GM15510 (cell line): ENCODE results near the gene BANP.

Source experiments
- POLR2A ChIP-seq: IDR thresholded peaks from 3 replicates; pipeline ENCODE4 v1.6.1; 2011; ENCODE audit warnings: borderline replicate concordance; ENCODE audit not compliant: insufficient read length; ENCODE audit errors: extremely low read depth

BANP gene

GRCh38 chr16:87929986-87930385, 21.2 kb upstream of the BANP start:
- no peak for TF ChIP-seq POLR2A

GRCh38 chr16:87930456-87930855, 20.8 kb upstream of the BANP start:
- TF ChIP-seq POLR2A, result no peak

GRCh38 chr16:87931504-87931903, 19.7 kb upstream of the BANP start:
- no peak for TF ChIP-seq POLR2A

DNA sequence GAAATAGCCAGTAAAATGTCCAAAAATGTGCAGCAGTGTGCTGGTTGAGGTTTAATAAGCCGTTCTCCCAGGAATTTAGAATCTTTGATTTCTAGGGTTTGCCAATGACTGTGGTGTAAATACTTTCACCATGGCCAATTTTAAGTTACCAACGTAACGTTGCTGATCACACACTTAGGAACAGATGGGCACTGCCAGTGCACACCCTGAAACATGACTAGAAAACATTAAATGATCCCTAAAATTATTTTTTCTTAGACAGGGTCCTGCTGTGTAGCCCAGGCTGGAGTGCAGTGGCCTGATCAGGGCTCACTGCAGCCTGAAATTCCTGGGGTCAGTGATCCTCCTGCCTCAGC, 18.1 kb upstream of the BANP start:
- no peak for TF ChIP-seq POLR2A

DNA sequence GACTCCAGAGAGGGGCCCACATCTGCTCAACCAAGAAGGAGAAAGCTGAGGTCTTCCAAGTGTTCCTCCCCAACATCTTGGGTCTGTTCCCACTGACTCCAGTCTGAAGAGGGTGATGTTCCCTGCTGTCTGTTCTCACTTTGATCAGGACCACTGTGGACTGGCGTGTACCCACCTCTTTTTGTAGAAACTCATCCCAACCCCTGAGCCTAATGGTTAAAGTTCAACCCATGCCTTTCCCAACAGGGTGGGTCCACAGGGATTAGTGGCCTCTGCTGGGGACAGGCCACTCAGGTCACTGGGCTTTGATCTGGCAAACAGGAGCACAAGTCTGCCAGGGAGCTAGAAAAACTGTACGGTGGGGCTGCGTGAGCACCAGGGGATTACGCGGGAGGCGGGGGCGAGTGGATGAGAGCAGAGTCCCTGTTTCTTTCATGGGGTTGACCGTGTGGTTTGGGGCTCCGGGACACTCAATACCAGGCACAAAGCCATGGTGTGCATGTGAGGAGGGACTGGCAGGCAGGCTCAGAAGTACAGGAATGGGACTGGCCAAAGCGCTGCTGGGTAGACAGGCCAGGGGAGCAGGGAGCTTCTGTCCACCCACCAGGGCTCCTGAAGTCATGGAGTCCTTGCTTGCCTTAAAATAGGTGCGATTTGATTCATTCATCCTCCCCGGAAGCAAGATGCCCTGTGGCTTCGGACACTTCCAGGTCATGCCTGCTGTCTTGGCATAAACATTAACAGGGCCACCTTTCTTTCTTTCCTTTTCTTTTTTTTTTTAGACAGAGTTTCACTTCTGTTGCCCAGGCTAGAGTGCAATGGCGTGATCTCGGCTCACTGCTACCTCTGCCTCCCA, 14.6 kb upstream of the BANP start, which contains the start of gene CA5A:
TSS of gene CA5A (minus strand) at position 155 of the 856 bp plus-strand sequence. CDS start at position 76, 79 bp downstream.
- TF ChIP-seq POLR2A, result no peak

DNA sequence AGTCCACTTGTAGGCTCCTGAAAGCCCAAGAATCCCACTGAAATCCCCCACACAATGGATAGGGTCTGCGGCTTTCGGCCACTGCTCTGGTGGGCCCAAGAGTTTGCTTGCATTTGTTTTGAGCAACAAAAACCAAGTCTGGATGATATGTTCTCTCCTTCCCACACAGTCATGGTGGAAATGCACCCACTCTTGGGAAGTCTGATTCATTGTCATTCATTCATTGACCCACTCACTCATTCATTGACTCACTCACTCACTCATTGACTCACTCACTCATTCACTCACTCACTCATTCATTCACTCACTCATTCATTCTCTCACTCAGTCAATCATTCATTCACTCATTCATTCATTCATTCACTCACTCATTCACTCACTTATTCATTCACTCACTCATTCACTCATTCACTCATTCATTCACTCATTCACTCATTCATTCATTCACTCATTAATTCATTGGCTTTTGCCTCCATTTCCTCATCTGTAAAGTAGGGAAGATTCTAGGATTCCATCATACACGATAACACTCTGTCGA, 12.8 kb upstream of the BANP start:
- TF ChIP-seq POLR2A, result no peak

- TF ChIP-seq POLR2A, result no peak
Observed at GRCh38 chr16:87939562-87940423, 11.4 kb upstream of the BANP start.

DNA sequence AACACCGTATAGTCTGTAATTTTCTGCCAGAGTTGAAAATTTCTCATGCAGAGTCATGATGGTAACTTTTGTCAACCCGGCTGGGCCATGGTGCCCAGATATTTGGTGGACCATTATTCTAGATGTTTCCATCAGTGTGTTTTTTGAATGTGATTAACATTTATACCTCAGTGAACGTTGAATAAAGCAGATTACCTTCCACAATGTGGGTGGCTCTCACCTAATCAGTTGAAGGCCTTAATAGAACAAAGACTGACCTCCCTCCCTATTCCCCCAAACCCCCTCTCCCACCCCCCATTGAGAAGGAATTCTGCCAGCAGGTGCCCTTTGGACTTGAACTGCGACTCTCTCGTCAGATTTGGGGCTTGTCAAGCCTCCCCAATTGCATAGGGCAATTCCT, 8.6 kb upstream of the BANP start:
- no peak for TF ChIP-seq POLR2A

GRCh38 chr16:87945351-87946042, 5.7 kb upstream of the BANP start:
- TF ChIP-seq POLR2A, result no peak

GRCh38 chr16:87946596-87947347, 4.5 kb upstream of the BANP start:
- no peak for TF ChIP-seq POLR2A

DNA sequence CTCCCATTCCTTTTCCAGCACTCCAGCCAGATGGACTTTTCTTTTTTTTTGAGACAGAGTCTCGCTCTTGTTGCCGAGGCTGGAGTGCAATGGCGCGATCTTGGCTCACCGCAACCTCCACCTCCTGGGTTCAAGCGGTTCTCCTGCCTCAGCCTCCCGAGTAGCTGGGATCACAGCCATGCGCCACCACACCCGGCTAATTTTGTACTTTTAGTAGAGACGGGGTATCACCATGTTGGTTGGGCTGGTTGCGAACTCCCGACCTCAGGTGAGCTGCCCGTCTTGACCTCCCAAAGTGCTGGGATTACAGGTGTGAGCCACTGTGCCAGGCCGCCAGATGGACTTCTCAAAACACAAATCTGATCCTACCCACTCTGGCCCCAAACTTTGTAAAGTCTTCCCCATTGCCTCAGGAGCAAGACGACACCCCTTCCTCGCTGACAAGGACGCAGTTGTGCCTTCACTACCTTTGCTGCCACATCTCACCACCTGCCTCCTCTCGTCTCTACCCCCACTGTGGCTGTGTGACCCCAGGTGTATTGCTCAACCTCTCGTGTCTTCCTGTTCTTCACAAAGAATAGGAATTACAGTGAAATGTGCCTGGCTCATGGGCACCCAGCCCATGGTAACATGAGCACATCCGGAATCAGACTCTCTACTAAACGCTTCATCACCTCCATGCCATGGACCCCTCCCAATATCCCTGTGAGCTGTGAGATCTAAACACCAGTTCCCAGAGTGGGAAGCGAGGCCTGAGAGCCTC, 3.7 kb upstream of the BANP start:
- TF ChIP-seq POLR2A, result no peak

GRCh38 chr16:87948119-87948545, 3.1 kb upstream of the BANP start:
- TF ChIP-seq POLR2A, result no peak

- no peak for TF ChIP-seq POLR2A
Observed at GRCh38 chr16:87948735-87949070, 2.5 kb upstream of the BANP start.

DNA sequence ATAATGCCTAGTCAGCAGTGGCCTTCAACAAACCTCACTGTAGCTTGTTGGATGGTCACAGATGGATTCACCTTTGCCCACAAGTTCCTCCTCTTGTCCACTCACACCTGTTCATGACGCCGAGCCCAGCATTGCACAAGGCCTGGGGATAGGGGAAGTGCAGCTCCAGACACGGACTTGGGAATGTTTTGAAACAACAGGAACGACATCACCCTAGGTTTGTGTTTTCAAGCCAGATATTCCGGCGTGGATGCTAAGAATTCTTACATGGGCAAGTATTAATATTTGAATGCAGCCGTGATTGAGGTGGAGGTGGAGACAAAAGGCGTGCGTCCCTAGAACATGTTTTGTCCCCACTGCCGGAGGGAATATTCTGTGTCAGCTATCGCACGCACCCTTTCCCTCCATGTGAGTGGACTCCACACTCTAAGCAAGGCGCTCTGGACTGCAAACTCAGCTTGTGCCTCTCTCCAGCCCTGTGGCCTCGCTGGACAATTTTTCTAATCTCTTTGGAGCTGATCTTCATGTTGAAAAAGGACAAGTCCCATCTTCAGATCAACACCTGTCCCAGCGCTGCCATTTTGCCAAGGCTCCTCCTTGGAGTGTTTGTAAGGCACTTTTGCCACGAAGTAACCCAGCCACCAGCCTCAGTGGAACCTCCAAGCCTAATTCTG, 2.0 kb upstream of the BANP start:
- no peak for TF ChIP-seq POLR2A
